ENCODE results near the gene GJA1.

GRCh38 chr6:121408321-121408720 is 27.1 kb upstream of the GJA1 start:
- no peak for TF ChIP-seq CTCF (IDR thresholded peaks at IDR 0.05; ENCODE audit: low read depth, low read length, missing input control)
- TF ChIP-seq GABPA (IDR thresholded peaks at IDR 0.05 in 1 of 2, conservative IDR thresholded peaks at IDR 0.05 in 1 of 2), result no peak
- no peak for TF ChIP-seq MAX (IDR thresholded peaks at IDR 0.05)
- no peak for TF ChIP-seq FOXA1 (IDR thresholded peaks at IDR 0.05)
- TF ChIP-seq SP1 (IDR thresholded peaks at IDR 0.05), result no peak
